GM19351 (cell line): Measurements from ENCODE around the gene KRTCAP2.
"Not testable (repeated sequence)": the region's sequence is repeated elsewhere in the genome, so short reads cannot be mapped to it uniquely, and the experiment has no call there.

Experiments
- ATAC-seq: cut with Tn5 transposase; IDR thresholded peaks from one replicate; pipeline ENCODE4 v1.9.1; 2021; ENCODE audit warnings: mild to moderate bottlenecking, moderate library complexity; ENCODE audit not compliant: unreplicated experiment

The KRTCAP2 gene

DNA sequence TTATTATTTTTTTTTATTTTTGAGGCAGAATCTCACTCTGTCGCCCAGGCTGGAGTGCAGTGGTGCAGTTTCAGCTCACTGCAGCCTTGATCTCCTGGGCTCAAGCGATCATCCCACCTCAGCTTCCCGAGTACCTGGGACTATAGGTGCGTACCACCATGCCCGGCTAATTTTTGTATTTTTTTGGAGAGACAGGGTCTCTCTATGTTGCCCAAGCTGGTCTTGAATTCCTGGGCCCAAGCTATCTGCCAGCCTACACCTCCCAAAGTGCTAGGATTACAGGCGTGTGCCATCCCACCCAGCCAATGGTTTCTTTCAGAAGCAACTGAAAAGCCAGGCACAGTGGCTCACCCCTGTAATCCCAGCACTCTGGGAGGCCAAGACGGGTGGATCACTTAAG is 2.3 kb downstream of the KRTCAP2 start:
- no peak for ATAC-seq

DNA sequence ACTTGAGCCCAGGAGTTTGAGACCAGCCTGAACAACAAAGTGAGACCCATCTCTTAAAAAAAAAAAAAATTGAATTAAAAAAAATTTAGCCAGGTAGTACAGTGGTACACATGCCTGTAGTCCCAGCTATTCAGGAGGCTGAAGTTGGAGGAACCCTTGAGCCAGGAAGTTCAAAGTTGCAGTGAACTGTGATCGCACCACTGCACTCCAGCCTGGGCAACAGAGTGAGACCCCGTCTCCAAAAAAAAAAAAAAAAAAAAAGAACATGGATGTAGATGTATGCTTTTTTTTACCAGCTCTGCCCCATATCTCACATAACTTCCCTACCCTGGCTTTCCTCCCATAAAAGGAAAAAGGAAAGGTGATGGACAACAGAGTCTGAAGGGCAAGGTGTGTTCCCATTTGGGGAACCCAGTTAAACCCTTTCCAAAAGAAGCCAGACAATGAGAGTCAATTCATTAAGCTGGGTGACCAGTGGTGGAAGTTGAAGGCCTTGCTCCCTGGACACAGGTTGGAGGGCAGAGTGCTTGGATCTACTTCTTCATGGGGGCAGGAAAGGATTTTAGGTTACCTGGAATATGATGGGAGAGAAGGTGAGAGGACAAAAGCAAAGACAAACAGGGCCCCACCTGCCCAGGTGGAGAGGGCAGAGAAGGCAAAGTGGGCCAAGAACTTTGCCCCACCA is 2.9 kb downstream of the KRTCAP2 start:
- ATAC-seq: no peak

DNA sequence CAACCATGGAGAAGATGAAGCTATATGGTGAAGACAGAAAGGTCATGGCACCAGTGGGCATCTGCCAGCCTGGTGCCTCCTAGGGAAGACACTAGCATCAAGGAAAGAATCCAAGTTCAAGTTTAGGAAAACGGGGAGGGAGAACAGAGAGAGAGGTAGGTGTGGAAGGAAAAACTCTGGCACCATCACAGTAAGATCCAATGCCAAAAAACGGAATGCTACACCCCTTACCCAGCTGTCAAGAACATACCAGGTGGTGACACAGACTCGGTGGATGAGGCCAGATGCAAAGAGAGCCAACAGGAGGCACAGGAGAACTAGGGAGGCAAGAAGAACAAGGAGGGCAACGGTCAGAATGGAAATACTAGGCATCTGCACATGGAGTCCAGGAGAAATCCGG is 3.6 kb downstream of the KRTCAP2 start:
- no peak for ATAC-seq

DNA sequence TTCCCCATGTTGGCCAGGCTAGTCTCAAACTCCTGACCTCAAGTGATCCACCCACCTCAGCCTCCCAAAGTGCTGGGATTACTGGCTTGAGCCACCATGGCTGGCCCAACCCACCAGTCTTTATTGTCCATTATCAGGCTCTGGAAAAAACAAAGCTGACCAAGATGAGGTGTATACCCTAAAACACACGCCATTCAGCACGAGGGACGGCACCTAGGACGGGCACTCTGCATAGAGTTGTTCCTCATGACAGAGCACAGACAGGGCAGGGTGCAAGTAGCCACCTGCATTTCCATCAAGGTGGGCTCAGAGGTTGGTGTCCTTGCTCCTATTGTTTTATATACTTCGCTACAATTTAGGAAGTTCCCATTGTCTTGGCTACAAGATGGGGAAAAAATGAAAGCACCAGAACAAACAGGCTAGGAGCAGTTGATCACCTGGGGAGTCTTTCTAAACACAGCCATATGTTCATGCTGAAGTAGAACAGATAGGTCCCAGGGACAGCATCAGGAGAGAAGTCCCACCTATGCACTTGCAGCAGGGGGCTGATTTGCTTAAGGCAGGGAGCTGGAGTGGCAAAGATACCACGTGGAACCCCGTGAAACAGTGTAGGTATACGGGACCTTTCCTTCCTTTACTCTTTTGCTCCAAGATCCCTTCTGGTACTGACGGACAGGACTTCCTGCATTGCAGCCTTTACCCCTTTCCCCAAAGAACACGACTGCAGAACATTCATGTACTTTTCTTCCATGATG is 4.5 kb downstream of the KRTCAP2 start:
- no peak for ATAC-seq

DNA sequence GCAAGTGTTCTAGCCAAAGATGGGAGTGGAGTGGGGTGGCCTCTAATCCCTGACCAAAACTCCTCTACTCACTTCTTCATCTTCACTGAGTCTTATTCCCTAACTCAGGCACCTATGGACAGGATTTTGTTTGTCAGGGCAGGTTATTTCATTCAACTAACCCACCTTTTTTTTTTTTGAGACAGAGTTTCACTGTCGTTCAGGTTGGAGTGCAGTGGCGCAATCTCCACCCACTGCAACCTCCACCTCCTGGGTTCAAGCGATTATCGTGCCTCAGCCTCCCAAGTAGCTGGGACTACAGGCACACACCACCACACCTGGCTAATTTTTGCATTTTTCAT is 5.0 kb downstream of the KRTCAP2 start:
- ATAC-seq: not testable (repeated sequence)

DNA sequence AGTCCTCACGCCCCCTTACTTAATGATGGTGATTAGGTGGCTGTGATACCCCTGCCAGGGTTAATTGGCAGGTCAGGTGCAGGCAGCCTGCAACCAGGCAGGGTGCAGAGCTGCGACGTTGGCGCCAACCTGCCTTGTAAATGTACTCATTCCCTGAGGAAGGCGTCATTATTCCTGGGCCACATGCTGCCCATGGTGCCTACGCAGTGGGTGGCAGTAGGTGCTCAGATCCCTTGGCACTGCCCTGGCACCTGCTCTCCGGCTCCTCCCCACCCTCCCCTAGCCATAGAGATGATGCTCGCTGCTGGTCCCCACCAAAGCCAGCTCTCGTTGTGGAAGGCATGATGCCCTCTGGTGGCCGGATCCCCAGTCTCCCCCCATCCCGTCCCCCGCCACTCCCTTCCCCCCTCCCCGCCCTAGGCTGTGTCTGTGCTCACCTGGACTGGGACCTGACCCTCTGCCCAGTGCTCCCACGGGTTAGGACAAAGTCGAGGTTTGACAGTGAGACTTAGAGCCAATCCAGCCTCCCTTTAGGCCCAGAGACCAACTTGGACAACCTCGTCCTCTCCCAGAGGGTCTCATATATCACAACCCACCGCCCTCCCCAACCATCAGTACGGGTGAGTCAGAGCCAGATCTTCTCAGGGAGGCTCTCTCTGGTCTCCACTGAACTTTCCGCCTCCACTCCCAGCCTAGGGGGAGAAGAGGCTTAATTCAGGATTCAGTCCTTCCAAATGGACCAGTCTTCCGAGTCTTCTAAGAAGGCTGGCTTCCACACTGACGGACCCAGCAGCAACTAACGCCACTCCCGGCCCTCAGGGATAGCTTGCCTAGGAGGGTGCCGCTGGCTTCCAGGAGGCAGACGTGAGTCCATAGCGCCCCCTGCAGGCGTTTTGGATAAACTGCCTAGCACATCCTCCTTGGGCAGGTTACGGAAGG is 5.7 kb downstream of the KRTCAP2 start:
- no peak for ATAC-seq

DNA sequence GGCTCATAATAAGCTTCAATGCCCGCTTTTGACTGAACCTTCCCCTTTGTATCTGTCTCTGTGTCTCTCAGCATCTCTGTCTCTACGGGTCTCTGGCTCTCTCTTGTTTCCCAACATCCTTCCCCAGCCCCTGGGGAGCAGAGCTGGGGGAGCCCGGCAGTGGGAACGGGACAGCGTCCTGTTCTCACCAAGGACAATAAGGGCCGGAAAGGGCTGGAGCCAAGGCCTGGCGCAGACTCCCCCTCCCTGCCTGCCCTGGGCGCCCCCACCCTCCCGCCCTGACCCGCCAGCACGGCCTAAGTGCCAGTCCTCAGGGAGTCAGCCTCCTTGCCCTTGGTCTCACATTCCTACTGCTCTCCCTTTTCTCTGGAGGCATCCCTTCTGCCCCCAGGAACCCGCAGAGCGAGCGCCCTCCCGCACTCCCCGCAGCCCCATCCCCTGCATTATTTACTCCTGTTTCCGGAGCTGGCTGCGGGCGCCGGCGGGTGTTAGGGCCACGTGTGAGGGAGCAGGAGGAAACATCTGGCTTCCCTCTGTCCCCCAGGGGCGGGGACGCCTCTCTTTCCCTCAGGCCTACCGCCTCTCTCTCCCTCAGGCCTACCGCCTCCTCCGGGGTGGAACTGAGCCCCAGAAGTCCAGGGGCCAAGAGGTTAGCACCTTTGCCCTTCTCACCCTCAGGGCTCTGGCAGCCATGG is 6.5 kb downstream of the KRTCAP2 start:
- ATAC-seq: no peak

DNA sequence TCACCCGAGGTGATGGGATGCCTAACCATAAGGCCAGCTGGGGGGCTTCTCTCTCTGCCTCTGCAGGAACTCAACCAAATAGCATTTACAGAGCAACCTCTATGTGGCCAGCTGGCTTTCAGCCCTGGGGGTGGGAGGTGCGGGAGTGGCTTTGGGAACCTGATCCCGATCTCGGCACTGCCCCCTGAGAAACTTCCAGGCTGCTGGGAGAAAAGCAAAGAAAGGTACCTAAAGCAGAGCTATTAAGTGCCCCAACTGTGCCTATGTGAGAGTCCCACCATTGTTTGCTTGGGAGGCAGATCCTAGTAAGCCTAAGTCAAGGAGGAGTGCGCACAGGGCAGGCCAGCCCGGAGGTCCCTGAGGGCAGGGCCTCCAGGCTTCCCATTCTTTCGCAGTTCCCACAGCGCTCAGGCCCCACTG is 7.0 kb downstream of the KRTCAP2 start:
- no peak for ATAC-seq

DNA sequence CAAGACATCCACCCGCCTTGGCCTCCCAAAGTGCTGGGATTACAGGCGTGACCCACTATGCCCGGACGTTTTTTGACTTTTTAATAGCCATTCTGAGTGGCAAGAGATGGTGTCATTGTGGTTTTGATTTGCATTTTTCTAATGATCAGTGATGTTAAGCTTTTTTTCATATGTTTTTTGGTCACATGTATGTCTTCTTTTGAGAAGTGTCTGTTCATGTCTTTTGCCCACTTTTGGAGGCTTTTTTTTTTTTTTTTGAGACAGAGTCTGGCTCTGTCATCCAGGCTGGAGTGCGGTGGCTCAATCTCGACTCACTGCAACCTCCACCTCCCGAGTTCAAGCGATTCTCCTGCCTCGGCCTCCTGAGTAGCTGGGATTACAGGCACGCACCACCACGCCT is 8.5 kb downstream of the KRTCAP2 start:
- not testable (repeated sequence) for ATAC-seq

DNA sequence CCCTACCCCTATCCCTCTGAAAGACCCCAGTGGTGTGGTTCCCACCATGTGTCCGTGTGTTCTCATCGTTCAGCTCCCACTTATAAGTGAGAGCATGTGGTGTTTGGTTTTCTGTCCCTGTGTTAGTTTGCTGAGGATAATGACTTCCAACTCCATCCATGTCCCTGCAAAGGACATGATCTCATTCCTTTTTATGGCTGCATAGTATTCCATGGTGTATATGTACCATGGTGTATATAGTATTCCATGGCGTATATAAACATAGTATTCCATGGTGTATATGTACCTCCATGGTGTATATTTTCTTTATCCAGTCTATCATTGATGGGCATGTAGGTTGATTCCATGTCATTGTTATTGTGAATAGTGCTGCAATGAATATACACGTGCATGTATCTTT is 9.3 kb downstream of the KRTCAP2 start:
- ATAC-seq: not testable (repeated sequence)

DNA sequence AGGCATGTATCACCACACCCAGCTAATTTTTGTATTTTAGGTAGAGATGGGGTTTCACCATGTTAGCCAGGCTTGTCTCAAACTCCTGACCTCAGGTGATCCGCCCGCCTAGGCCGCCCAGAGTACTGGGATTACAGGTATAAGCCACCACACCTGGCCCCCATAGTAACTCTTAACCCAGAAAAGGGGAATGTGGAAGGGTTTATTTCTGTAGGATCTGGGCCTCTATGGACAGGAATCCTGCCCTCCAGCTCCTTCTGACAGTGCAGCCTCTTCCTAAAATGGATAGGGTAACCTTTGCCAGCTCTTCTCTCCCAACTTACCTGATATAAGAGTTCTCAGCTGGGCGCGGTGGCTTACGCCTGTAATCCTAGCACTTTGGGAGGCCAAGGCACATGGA is 10.5 kb downstream of the KRTCAP2 start:
- not testable (repeated sequence) for ATAC-seq

DNA sequence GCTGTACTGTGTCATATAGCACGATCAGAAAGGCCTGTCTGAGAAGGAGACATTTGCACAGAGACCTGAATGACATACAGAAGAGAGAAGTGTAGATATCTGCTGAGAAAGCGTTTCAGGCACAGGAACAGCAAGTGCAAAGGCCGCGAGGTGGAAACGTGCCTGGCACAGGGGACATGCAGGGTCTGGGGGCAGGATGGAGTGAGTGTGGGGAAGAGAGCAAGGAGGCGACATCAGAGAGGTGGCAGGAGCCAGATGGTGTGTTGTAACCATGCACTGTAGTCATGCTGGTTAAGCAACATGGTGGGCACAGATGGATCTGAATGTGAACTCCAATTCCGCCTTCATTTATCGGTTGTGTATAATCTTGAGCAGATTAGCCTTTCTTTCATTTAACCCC is 13.0 kb downstream of the KRTCAP2 start:
- no peak for ATAC-seq

DNA sequence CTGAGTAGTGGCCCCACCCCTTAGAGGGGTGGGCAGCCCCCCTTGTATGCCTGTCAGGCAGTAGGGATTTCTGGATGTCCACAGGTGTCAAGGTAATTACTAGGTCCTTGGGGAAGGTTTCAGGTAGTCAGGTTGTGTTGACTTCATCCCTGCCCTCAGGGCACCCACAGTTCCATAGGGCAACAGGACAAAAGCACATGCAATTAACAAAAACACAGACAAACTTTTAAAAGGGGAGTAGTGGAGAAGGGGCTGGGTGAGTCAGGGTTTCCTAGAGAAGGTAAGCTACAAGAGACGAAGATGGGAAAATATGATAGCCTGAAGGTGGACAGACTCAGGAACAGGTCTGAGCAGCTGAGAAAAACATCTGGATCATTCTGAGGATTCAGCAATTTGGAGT is 14.1 kb downstream of the KRTCAP2 start:
- no peak for ATAC-seq

DNA sequence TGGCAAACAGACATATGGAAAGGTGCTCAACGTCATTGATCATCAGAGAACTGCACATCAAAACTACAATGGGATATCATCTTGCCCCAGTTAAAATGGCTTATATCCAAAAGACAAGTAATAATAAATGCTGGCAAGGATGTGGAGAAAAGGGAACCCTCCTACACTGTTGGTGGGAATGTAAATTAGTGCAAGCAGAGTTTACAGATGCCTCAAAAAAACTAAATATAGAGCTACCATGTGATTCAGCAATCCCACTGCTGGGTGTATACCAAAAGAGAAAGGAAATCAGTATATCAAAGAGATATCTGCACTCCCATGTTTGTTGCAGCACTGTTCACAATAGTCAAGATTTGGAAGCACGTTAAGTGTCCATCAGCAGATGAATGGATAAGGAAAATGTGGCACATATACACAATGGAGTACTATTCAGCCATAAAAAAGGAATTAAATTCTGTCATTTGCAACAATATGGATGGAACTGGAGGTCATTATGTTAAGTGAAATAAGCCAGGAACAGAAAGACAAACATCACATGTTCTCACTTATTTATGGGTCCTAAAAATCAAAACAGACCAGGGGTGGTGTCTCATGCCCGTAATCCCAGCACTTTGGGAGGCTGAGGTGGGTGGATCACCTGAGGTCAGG is 17.0 kb downstream of the KRTCAP2 start:
- not testable (repeated sequence) for ATAC-seq

DNA sequence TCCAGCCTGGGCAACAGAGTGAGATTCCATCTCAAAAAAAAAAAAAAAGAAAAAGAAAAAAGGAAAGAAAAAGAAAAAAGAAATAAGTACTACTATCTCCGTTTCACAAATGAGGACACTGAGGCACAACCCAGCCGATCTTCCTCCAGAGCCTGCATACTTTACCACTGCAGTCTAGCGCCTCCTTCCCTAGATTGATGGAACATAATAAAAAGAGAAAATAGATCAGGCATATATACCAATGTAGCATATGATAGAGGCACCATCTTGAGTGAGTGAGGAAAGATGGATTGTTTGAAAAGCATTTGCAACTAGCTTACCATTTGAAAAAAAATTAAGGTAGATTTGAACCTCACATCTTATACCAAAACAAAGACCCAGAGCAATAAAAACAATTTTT is 27.6 kb downstream of the KRTCAP2 start:
- ATAC-seq: no peak

DNA sequence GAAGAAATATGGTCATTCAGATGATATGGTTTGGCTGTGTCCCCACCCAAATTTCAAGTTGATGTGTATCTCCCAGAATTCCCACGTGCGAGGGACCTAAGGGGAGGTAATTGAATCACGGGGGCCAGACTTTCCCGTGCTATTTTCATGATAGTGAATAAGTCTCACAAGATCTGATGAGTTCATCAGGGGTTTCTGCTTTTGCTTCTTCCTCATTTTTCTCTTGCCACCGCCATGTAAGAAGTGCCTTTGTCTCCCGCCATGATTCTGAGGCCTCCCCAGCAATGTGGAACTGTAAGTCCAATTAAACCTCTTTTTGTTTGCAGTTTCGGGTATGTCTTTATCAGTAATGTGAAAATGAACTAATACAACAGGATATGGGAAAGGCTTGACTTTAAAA is 31.4 kb downstream of the KRTCAP2 start:
- no peak for ATAC-seq

DNA sequence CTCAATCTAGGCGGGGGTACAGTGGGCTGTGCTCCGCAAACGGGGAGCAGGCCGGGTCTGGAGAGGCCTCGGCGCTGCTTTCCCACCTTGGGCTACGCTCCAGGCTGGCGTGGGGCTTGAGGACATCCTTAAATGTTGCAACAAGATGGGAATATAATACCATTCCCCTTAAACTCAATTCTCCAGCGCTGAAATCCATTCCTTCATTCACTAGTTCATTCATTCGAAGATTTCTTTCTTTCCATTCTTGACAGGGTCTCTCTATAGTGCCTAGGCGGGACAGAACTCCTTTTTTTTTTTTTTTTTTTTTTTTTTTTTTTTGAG is 32.5 kb downstream of the KRTCAP2 start:
- no peak for ATAC-seq

DNA sequence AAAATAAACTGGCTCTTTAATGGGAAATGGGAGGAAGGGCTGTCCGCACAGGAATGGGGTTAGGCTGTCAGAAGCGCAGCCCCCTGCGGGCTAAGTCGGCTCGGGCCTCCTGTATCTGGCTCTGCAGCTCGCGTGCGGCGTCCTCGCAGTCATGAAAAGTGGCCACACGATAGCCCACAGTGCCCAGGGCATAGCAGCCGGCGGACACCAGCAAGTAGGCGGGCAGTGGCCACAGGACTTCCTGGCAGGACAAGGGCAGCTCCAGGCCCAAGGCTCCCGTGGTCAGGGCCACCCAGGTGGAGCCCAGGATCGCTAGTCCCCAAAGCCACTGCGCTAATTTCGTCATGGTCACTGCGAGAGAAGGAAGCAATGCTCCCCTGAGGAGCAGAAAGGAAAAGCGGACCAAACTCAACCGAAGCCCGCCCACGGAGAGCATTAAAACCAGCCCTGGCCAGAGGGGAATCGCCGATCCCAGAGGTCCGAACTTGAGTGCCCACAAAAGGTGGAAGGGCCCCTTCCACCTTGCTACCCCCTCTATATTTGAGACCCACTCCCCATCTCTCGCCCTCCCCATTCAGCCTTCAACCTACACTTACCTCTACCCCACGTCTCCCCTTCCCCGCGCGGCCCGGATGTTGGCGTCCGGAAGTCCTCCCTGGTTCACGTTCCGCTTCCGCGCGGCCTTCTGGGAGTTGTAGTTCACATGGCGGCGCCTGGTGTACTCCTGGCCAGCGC is 33.0 kb downstream of the KRTCAP2 start, which contains the start of gene DPM3:
Gene DPM3, minus strand, starts transcription at position 637 of the 735 bp plus-strand sequence. Its CDS starts 291 bp downstream, at position 346.
- peak; percentile 76 for ATAC-seq

DNA sequence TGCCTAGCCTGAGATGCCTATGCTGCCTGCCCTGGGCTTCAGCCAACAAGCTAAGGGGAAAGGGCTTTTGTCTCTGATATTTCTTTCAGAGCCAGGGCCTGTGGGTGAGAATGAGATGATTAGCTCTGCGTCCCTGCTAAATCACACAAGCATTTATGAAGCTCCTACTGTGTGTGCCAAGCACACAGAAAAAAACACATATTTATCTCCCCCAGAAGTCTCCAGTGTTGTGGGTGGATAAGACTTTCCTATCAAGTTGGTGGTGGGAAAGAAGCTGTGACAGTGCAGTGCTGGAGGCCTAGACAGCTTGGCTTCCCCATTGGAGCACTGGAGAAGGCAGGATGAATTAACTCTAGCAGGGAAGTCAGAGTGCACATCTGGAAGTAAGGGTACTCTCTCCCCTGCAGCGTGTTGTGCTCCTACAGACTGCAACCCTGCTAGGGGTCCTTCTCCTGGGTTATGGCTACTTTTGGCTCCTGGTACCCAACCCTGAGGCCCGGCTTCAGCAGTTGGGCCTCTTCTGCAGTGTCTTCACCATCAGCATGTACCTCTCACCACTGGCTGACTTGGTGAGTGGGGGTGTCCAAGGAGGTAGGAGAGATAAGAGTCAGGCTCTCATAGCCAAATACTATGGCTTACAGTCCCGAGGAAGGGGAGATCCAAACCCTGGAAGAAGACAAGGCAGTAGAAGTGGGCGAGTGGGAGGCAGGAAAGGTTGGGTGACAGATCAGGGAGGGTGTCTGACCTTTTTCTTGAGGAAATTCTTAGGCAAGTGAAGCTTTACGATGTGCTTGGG is 35.8 kb downstream of the KRTCAP2 start:
- ATAC-seq: no peak
